OCI-LY7 (cell line): ENCODE data around the gene DISC1. TPM values are rescaled to one million over a fixed set of nuclear protein-coding genes. Genes with fewer than 3 reads are reported as not detected.

ENCODE experiments used
- BruUV-seq: library from RNA; stranded (reverse); fragments of 400-500 nt; replicated peaks from 2 replicates; lab custom pipeline; 2021; lab: Mats Ljungman, UMichigan
- CTCF ChIA-PET: fragments of 300-600 bp; sonication (Branson Sonifier 250); formaldehyde crosslinking; loops from one replicate; lab custom pipeline; 2022; ENCODE audit warnings: antibody characterized with exemption; ENCODE audit not compliant: unreplicated experiment; lab: Charles Lee
- POLR2A ChIA-PET: fragments of 300-600 bp; sonication (Branson Sonifier 250); formaldehyde crosslinking; loops from one replicate; lab custom pipeline; 2022; ENCODE audit warnings: antibody characterized with exemption; lab: Charles Lee
- DNase-seq: peaks from one replicate; pipeline ENCODE4 v3.0.0-alpha.2; 2015; ENCODE audit warnings: low spot score
- H2AFZ ChIP-seq: fragments of 200-600 bp; sonication (generic), shearing (Covaris generic); 2 replicates; pipeline ENCODE4 v1.6.1; 2014; ENCODE audit warnings: mild to moderate bottlenecking, antibody characterized with exemption, low read length, moderate library complexity
- H3K27ac ChIP-seq: fragments of 200-600 bp; sonication (generic); 2 replicates; pipeline ENCODE4 v1.5.1; 2014; ENCODE audit warnings: mixed run types, low read depth, mild to moderate bottlenecking, moderate library complexity, low read length, inconsistent platforms; ENCODE audit not compliant: poor library complexity, severe bottlenecking
- H3K36me3 ChIP-seq: fragments of 200-600 bp; sonication (generic); 2 replicates; pipeline ENCODE4 v1.6.1; 2014; ENCODE audit warnings: mild to moderate bottlenecking, antibody characterized with exemption, low read length, moderate library complexity, mixed read lengths; ENCODE audit not compliant: insufficient read depth
- H3K4me1 ChIP-seq: fragments of 200-600 bp; sonication (generic); 2 replicates; pipeline ENCODE4 v1.5.1; 2014; ENCODE audit warnings: mild to moderate bottlenecking, low read length; ENCODE audit not compliant: insufficient read depth, poor library complexity, severe bottlenecking
- H3K4me2 ChIP-seq: fragments of 200-600 bp; sonication (generic); 2 replicates; pipeline ENCODE4 v1.6.1; 2014; ENCODE audit warnings: mild to moderate bottlenecking, low read length
- H3K4me3 ChIP-seq: fragments of 200-600 bp; sonication (generic); 2 replicates; pipeline ENCODE4 v1.5.1; 2014; ENCODE audit warnings: mild to moderate bottlenecking, low read depth, low read length; ENCODE audit not compliant: poor library complexity, severe bottlenecking
- H3K79me2 ChIP-seq: fragments of 200-600 bp; sonication (generic); 2 replicates; pipeline ENCODE4 v1.6.1; 2016; ENCODE audit warnings: low read depth, mild to moderate bottlenecking, low read length, moderate library complexity, mixed read lengths; ENCODE audit not compliant: insufficient read depth
- H3K9me2 ChIP-seq: fragments of 200-600 bp; sonication (generic); 2 replicates; pipeline ENCODE4 v1.6.1; 2016; ENCODE audit warnings: mild to moderate bottlenecking, low read length, mixed read lengths; ENCODE audit not compliant: insufficient read depth
- H3K9me3 ChIP-seq: fragments of 200-600 bp; sonication (generic); 2 replicates; pipeline ENCODE4 v1.6.1; 2014; ENCODE audit warnings: mild to moderate bottlenecking, mixed run types, low read length, mixed read lengths
- H4K20me1 ChIP-seq: fragments of 200-600 bp; sonication (generic); 2 replicates; pipeline ENCODE4 v1.6.1; 2014; ENCODE audit warnings: mild to moderate bottlenecking, antibody characterized with exemption, low read length, moderate library complexity, mixed read lengths; ENCODE audit not compliant: insufficient read depth
- CTCF ChIP-seq: fragments of 200-600 bp; sonication (generic); conservative IDR thresholded peaks from 2 replicates; pipeline ENCODE4 v1.5.1; 2014; ENCODE audit warnings: mild to moderate bottlenecking, antibody characterized with exemption, low read length, moderate library complexity, mixed read lengths
- EZH2phosphoT487 ChIP-seq: fragments of 200-600 bp; sonication (generic); IDR thresholded peaks from 2 replicates; pipeline ENCODE4 v1.6.1; 2018; ENCODE audit warnings: low read depth, borderline replicate concordance, mild to moderate bottlenecking, mixed run types, antibody characterized with exemption, low read length, moderate library complexity, mixed read lengths
- intact Hi-C: fragments of 100-400 bp; cut with micrococcal nuclease; formaldehyde crosslinking; loops from one replicate; pipeline ENCODE4 v1.10.0; 2022; ENCODE audit not compliant: unreplicated experiment
- total RNA-seq, 2 experiments: library from RNA; depleted of rRNA in 1 of 2; stranded (reverse); fragments of >200 nt in 1 of 2; shearing (Covaris generic) in 1 of 2; gene quantifications; 2 replicates each; pipeline ENCODE4 v1.2.3, GENCODE V29; 2014 to 2022

DISC1 gene
- total RNA-seq, 2 experiments from 2014 or later, result 0.91 TPM; not detected in 1

GRCh38 chr1:231707407-231707806 is 80.8 kb downstream of the DISC1 start:
- H2AFZ ChIP-seq, result no peak overlapping the region
- CTCF ChIA-PET, result no interaction called here

GRCh38 chr1:231708394-231708793 is 81.8 kb downstream of the DISC1 start:
- POLR2A ChIA-PET, result interaction anchor here (0.9 kb wide), 1 partner anchor 13 kb away, joined by 5 read pairs; no protein-coding TSS in a partner anchor
- no peak for DNase-seq
- H2AFZ ChIP-seq, result no peak overlapping the region
- no TSS peak for BruUV-seq
- H4K20me1 ChIP-seq, result no peaks in the 10 kb centered on the region
- no peak overlapping the region for H3K4me2 ChIP-seq
- no peak overlapping the region for H3K27ac ChIP-seq
- no peaks in the 10 kb centered on the region for H3K36me3 ChIP-seq
- H3K4me3 ChIP-seq, result no peak overlapping the region
- H3K4me1 ChIP-seq, result no peaks in the 10 kb centered on the region
- CTCF ChIA-PET, result no interaction called here
- intact Hi-C loops, result no loop called here
- no peaks in the 10 kb centered on the region for H3K9me3 ChIP-seq
- no peaks in the 10 kb centered on the region for H3K79me2 ChIP-seq
- no peak for TF ChIP-seq EZH2phosphoT487
- TF ChIP-seq CTCF, result no peak
- H3K9me2 ChIP-seq, result no peaks in the 10 kb centered on the region

More at GRCh38 chr1:231707407-231707806, 80.8 kb downstream of the DISC1 start:
- H3K4me1 ChIP-seq, result no peaks in the 10 kb centered on the region
- intact Hi-C loops, result no loop called here
- H4K20me1 ChIP-seq, result no peaks in the 10 kb centered on the region
- no peak overlapping the region for H3K27ac ChIP-seq
- BruUV-seq, result no TSS peak
- H3K9me2 ChIP-seq, result no peaks in the 10 kb centered on the region
- no peak overlapping the region for H3K4me3 ChIP-seq
- POLR2A ChIA-PET, result interaction anchor here (0.7 kb wide), 1 partner anchor 36 kb away, joined by 3 read pairs; no protein-coding TSS in a partner anchor
- DNase-seq, result no peak
- H3K79me2 ChIP-seq, result no peaks in the 10 kb centered on the region
- no peak overlapping the region for H3K4me2 ChIP-seq
- H3K9me3 ChIP-seq, result no peaks in the 10 kb centered on the region
- no peaks in the 10 kb centered on the region for H3K36me3 ChIP-seq
- no peak for TF ChIP-seq EZH2phosphoT487
- TF ChIP-seq CTCF, result no peak

- Histone ChIP-seq H3K27ac (no peak overlapping the region), H3K4me2 (no peak overlapping the region), H3K4me1 (no peaks in the 10 kb centered on the region), H3K4me3 (no peak overlapping the region), H3K9me3 (no peaks in the 10 kb centered on the region), H3K9me2 (no peaks in the 10 kb centered on the region), H3K36me3 (no peaks in the 10 kb centered on the region), H3K79me2 (no peaks in the 10 kb centered on the region), H4K20me1 (no peaks in the 10 kb centered on the region), H2AFZ (no peak overlapping the region)
- no TSS peak for BruUV-seq
- TF ChIP-seq CTCF (no peak), EZH2phosphoT487 (no peak)
- ChIA-PET POLR2A (interaction anchor here (0.7 kb wide), 1 partner anchor 268 kb away, joined by 3 read pairs; no protein-coding TSS in a partner anchor), CTCF (no interaction called here)
- intact Hi-C loops, result no loop called here
- DNase-seq, result no peak
These were observed 87.8 kb downstream of the DISC1 start for GRCh38 chr1:231714440-231714839.
